ENCODE measurements around the gene STK32B.

- TF ChIP-seq CTCF (conservative IDR thresholded peaks at IDR 0.05; ENCODE audit: low read length) (no peak), EZH2phosphoT487 (IDR thresholded peaks at IDR 0.05; ENCODE audit: borderline replicate concordance) (no peak)
Observed at GRCh38 chr4:5435201-5435600, 383.9 kb downstream of the STK32B start.

Measured in Loucy (cell line).